ENCODE data around the gene GARNL3.

Gene GARNL3

GRCh38 chr9:127316586-127317323 is 52.2 kb downstream of the GARNL3 start:
- no peak for DNase-seq

GRCh38 chr9:127318651-127319167 is 54.1 kb downstream of the GARNL3 start:
- no peak for DNase-seq

- no peak for DNase-seq
Observed at GRCh38 chr9:127319366-127320114, 55.0 kb downstream of the GARNL3 start.

- no peak for DNase-seq
Observed at GRCh38 chr9:127320115-127320378, 55.5 kb downstream of the GARNL3 start.

- DNase-seq, result no peak
Observed at GRCh38 chr9:127323393-127323792, 58.8 kb downstream of the GARNL3 start.

- DNase-seq, result no peak
Observed at GRCh38 chr9:127330501-127330900, 65.9 kb downstream of the GARNL3 start.

- DNase-seq, result no peak
Observed at GRCh38 chr9:127333221-127334064, 68.9 kb downstream of the GARNL3 start.

- DNase-seq, result no peak
Observed at GRCh38 chr9:127334725-127335124, 70.2 kb downstream of the GARNL3 start.

- no peak for DNase-seq
Observed at GRCh38 chr9:127336086-127336485, 71.5 kb downstream of the GARNL3 start.

GRCh38 chr9:127336506-127337352 is 72.2 kb downstream of the GARNL3 start:
- no peak for DNase-seq

- no peak for DNase-seq
Observed at GRCh38 chr9:127340721-127341120, 76.1 kb downstream of the GARNL3 start.

GRCh38 chr9:127341152-127341551 is 76.6 kb downstream of the GARNL3 start:
- DNase-seq, result no peak

- no peak for DNase-seq
Observed at GRCh38 chr9:127344368-127345000, 79.9 kb downstream of the GARNL3 start.

GRCh38 chr9:127345566-127345965 is 81.0 kb downstream of the GARNL3 start:
- no peak for DNase-seq

GRCh38 chr9:127346584-127346983 is 82.0 kb downstream of the GARNL3 start:
- no peak for DNase-seq

- DNase-seq, result no peak
Observed at GRCh38 chr9:127347831-127348776, 83.5 kb downstream of the GARNL3 start.

GRCh38 chr9:127349483-127350113 is 85.0 kb downstream of the GARNL3 start:
- no peak for DNase-seq

GRCh38 chr9:127351182-127352166 is 86.9 kb downstream of the GARNL3 start:
- DNase-seq, result no peak

GRCh38 chr9:127353882-127354281 is 89.3 kb downstream of the GARNL3 start:
- DNase-seq, result no peak

Measured in activated naive CD4-positive, alpha-beta T cell (primary cell).